ENCODE measurements around the gene SEC31A. TPM values are rescaled to one million over a fixed set of nuclear protein-coding genes. Genes with fewer than 3 reads are reported as not detected.

SEC31A gene
- 100 to 1,000 TPM in 3 of 4 donors, 10 to 100 TPM in 1; 95.3 to 376 (median 164) TPM for polyA plus RNA-seq
- long read RNA-seq, donor 1, full-length matches to known transcripts = 24 of 157 reads
- long read RNA-seq, donor 1, partial matches to known transcripts = 133 of 157 reads
- long read RNA-seq, donor 1, other reads (novel, unspliced or antisense) = 0 of 157 reads
- long read RNA-seq, donor 2, full-length matches to known transcripts = 9 of 9 reads
- long read RNA-seq, donor 2, partial matches to known transcripts = 0 of 9 reads
- long read RNA-seq, donor 2, other reads (novel, unspliced or antisense) = 0 of 9 reads
- long read RNA-seq, donor 3, full-length matches to known transcripts = 12 of 87 reads
- long read RNA-seq, donor 3, partial matches to known transcripts = 75 of 87 reads
- long read RNA-seq, donor 3, other reads (novel, unspliced or antisense) = 0 of 87 reads
- long read RNA-seq, donor 4, partial matches to known transcripts = 0 of 2 reads
- long read RNA-seq, donor 4, other reads (novel, unspliced or antisense) = 0 of 2 reads
- long read RNA-seq, donor 5, partial matches to known transcripts = 9 of 12 reads
- long read RNA-seq, donor 5, other reads (novel, unspliced or antisense) = 0 of 12 reads
- long read RNA-seq, donor 6, partial matches to known transcripts = 21 of 28 reads
- long read RNA-seq, donor 6, other reads (novel, unspliced or antisense) = 0 of 28 reads
- long read RNA-seq, donor 7, full-length matches to known transcripts = 16 of 36 reads
- long read RNA-seq, donor 7, partial matches to known transcripts = 20 of 36 reads
- long read RNA-seq, donor 7, other reads (novel, unspliced or antisense) = 0 of 36 reads
- long read RNA-seq, donor 8, partial matches to known transcripts = 5 of 7 reads
- long read RNA-seq, donor 8, other reads (novel, unspliced or antisense) = 0 of 7 reads
- long read RNA-seq, donor 9, partial matches to known transcripts = 12 of 16 reads
- long read RNA-seq, donor 9, other reads (novel, unspliced or antisense) = 0 of 16 reads
- long read RNA-seq, donor 10, full-length matches to known transcripts = 11 of 68 reads
- long read RNA-seq, donor 10, partial matches to known transcripts = 57 of 68 reads
- long read RNA-seq, donor 10, other reads (novel, unspliced or antisense) = 0 of 68 reads

GRCh38 chr4:82890901-82891706 is at the start of gene SEC31A:
Gene SEC31A, minus strand, starts transcription at chr4:82891153. Its CDS starts 9,217 bp downstream, at chr4:82881936.
- H3K9me3 ChIP-seq (ENCODE audit: control insufficient read depth in 2 of 2, insufficient read depth in 1 of 2, low read depth in 1 of 2, low read length in 1 of 2) = no peaks in the 10 kb centered on the region
- peak within 1 kb of the TSS; percentile 75 to 99 (median 94) for H3K4me3 ChIP-seq (ENCODE audit: low read depth in 1 of 3, low read length in 3 of 3)
- WGBS, 3 donors = 0% methylated on average over 69 to 71 of the region's 71 CpGs
- peak within 1 kb of the TSS; percentile 99 to 100 (median 99) for H3K27ac ChIP-seq (ENCODE audit: low read depth in 1 of 3, low read length in 2 of 3)
- H3K4me1 ChIP-seq (ENCODE audit: control insufficient read depth in 3 of 3, insufficient read depth in 2 of 3, low read depth in 1 of 3, low read length in 2 of 3) = peaks cover 5 to 15% (median 8%) of the 10 kb centered on the region in 3 donors
- DNase-seq (peak; percentile 96 to 99), FAIRE-seq (no peak)
- no peaks in the 10 kb centered on the region for H3K27me3 ChIP-seq (ENCODE audit: control insufficient read depth in 3 of 3, insufficient read depth in 3 of 3, low read length in 3 of 3)
- peaks cover 5 to 17% (median 6%) of the 10 kb centered on the region in 3 donors for H3K36me3 ChIP-seq (ENCODE audit: control insufficient read depth in 3 of 3, insufficient read depth in 2 of 3, low read depth in 1 of 3, low read length in 3 of 3)

GRCh38 chr4:82939414-82939813 is 48.5 kb upstream of the SEC31A start:
- Histone ChIP-seq H3K36me3 (ENCODE audit: control insufficient read depth in 3 of 3, insufficient read depth in 2 of 3, low read depth in 1 of 3, low read length in 3 of 3) (peaks cover 3 to 20% (median 4%) of the 10 kb centered on the region in 3 donors), H3K4me3 (ENCODE audit: low read depth in 1 of 3, low read length in 3 of 3) (no peak overlapping the region), H3K27ac (ENCODE audit: low read depth in 1 of 3, low read length in 2 of 3) (no peak overlapping the region), H3K4me1 (ENCODE audit: control insufficient read depth in 3 of 3, insufficient read depth in 2 of 3, low read depth in 1 of 3, low read length in 2 of 3) (no peaks in the 10 kb centered on the region), H3K27me3 (ENCODE audit: control insufficient read depth in 3 of 3, insufficient read depth in 3 of 3, low read length in 3 of 3) (no peaks in the 10 kb centered on the region), H3K9me3 (ENCODE audit: control insufficient read depth in 2 of 2, insufficient read depth in 1 of 2, low read depth in 1 of 2, low read length in 1 of 2) (no peaks in the 10 kb centered on the region)
- DNase-seq (no peak), FAIRE-seq (no peak)
- WGBS, 3 donors = 82 to 88% (median 88%) methylated on average over 2 of the region's 2 CpGs

GRCh38 chr4:82934441-82934840 is 43.5 kb upstream of the SEC31A start:
- H3K9me3 ChIP-seq (ENCODE audit: control insufficient read depth in 2 of 2, insufficient read depth in 1 of 2, low read depth in 1 of 2, low read length in 1 of 2) = no peaks in the 10 kb centered on the region
- H3K27me3 ChIP-seq (ENCODE audit: control insufficient read depth in 3 of 3, insufficient read depth in 3 of 3, low read length in 3 of 3) = no peaks in the 10 kb centered on the region
- no peak overlapping the region for H3K4me3 ChIP-seq (ENCODE audit: low read depth in 1 of 3, low read length in 3 of 3)
- H3K36me3 ChIP-seq (ENCODE audit: control insufficient read depth in 3 of 3, insufficient read depth in 2 of 3, low read depth in 1 of 3, low read length in 3 of 3) = peaks cover 5 to 17% (median 5%) of the 10 kb centered on the region in 3 donors
- FAIRE-seq (no peak), DNase-seq (no peak)
- H3K4me1 ChIP-seq (ENCODE audit: control insufficient read depth in 3 of 3, insufficient read depth in 2 of 3, low read depth in 1 of 3, low read length in 2 of 3) = no peaks in the 10 kb centered on the region
- H3K27ac ChIP-seq (ENCODE audit: low read depth in 1 of 3, low read length in 2 of 3) = no peak overlapping the region

GRCh38 chr4:82930848-82931755 is 40.1 kb upstream of the SEC31A start:
- DNase-seq (no peak), FAIRE-seq (no peak)
- H3K36me3 ChIP-seq (ENCODE audit: control insufficient read depth in 3 of 3, insufficient read depth in 2 of 3, low read depth in 1 of 3, low read length in 3 of 3) = peaks cover 3 to 10% (median 5%) of the 10 kb centered on the region in 3 donors
- no peak overlapping the region for H3K4me3 ChIP-seq (ENCODE audit: low read depth in 1 of 3, low read length in 3 of 3)
- H3K9me3 ChIP-seq (ENCODE audit: control insufficient read depth in 2 of 2, insufficient read depth in 1 of 2, low read depth in 1 of 2, low read length in 1 of 2) = no peaks in the 10 kb centered on the region
- H3K4me1 ChIP-seq (ENCODE audit: control insufficient read depth in 3 of 3, insufficient read depth in 2 of 3, low read depth in 1 of 3, low read length in 2 of 3) = no peaks in the 10 kb centered on the region
- WGBS, 3 donors = 83 to 85% (median 84%) methylated on average over 5 of the region's 5 CpGs
- H3K27ac ChIP-seq (ENCODE audit: low read depth in 1 of 3, low read length in 2 of 3) = no peak overlapping the region
- no peaks in the 10 kb centered on the region for H3K27me3 ChIP-seq (ENCODE audit: control insufficient read depth in 3 of 3, insufficient read depth in 3 of 3, low read length in 3 of 3)

GRCh38 chr4:82921795-82922194 is 30.8 kb upstream of the SEC31A start:
- FAIRE-seq (no peak), DNase-seq (no peak)
- Histone ChIP-seq H3K27ac (ENCODE audit: low read depth in 1 of 3, low read length in 2 of 3) (no peak overlapping the region), H3K4me3 (ENCODE audit: low read depth in 1 of 3, low read length in 3 of 3) (no peak overlapping the region), H3K9me3 (ENCODE audit: control insufficient read depth in 2 of 2, insufficient read depth in 1 of 2, low read depth in 1 of 2, low read length in 1 of 2) (no peaks in the 10 kb centered on the region), H3K4me1 (ENCODE audit: control insufficient read depth in 3 of 3, insufficient read depth in 2 of 3, low read depth in 1 of 3, low read length in 2 of 3) (peaks cover 0 to 3% (median 0%) of the 10 kb centered on the region in 3 donors), H3K27me3 (ENCODE audit: control insufficient read depth in 3 of 3, insufficient read depth in 3 of 3, low read length in 3 of 3) (no peaks in the 10 kb centered on the region), H3K36me3 (ENCODE audit: control insufficient read depth in 3 of 3, insufficient read depth in 2 of 3, low read depth in 1 of 3, low read length in 3 of 3) (peaks cover 2 to 4% (median 3%) of the 10 kb centered on the region in 3 donors)

- Histone ChIP-seq H3K4me3 (ENCODE audit: low read depth in 1 of 3, low read length in 3 of 3) (no peak overlapping the region), H3K27me3 (ENCODE audit: control insufficient read depth in 3 of 3, insufficient read depth in 3 of 3, low read length in 3 of 3) (no peaks in the 10 kb centered on the region), H3K9me3 (ENCODE audit: control insufficient read depth in 2 of 2, insufficient read depth in 1 of 2, low read depth in 1 of 2, low read length in 1 of 2) (no peaks in the 10 kb centered on the region), H3K36me3 (ENCODE audit: control insufficient read depth in 3 of 3, insufficient read depth in 2 of 3, low read depth in 1 of 3, low read length in 3 of 3) (peaks cover 0 to 4% (median 0%) of the 10 kb centered on the region in 3 donors), H3K27ac (ENCODE audit: low read depth in 1 of 3, low read length in 2 of 3) (peak overlapping the region in 1 of 3 donors; percentile 53), H3K4me1 (ENCODE audit: control insufficient read depth in 3 of 3, insufficient read depth in 2 of 3, low read depth in 1 of 3, low read length in 2 of 3) (peaks cover 0 to 3% (median 0%) of the 10 kb centered on the region in 3 donors)
- no peak for FAIRE-seq
- 16 to 62% (median 39%) methylated on average over 2 of the region's 2 CpGs for WGBS, 3 donors
- DNase-seq = peak; percentile 55 to 62
These were observed 28.4 kb upstream of the SEC31A start for GRCh38 chr4:82919386-82919785.

GRCh38 chr4:82918091-82918490 is 27.1 kb upstream of the SEC31A start:
- Histone ChIP-seq H3K4me1 (ENCODE audit: control insufficient read depth in 3 of 3, insufficient read depth in 2 of 3, low read depth in 1 of 3, low read length in 2 of 3) (peaks cover 0 to 3% (median 0%) of the 10 kb centered on the region in 3 donors), H3K27me3 (ENCODE audit: control insufficient read depth in 3 of 3, insufficient read depth in 3 of 3, low read length in 3 of 3) (no peaks in the 10 kb centered on the region), H3K4me3 (ENCODE audit: low read depth in 1 of 3, low read length in 3 of 3) (no peak overlapping the region), H3K27ac (ENCODE audit: low read depth in 1 of 3, low read length in 2 of 3) (no peak overlapping the region), H3K36me3 (ENCODE audit: control insufficient read depth in 3 of 3, insufficient read depth in 2 of 3, low read depth in 1 of 3, low read length in 3 of 3) (peaks cover 0 to 4% (median 0%) of the 10 kb centered on the region in 3 donors), H3K9me3 (ENCODE audit: control insufficient read depth in 2 of 2, insufficient read depth in 1 of 2, low read depth in 1 of 2, low read length in 1 of 2) (no peaks in the 10 kb centered on the region)
- DNase-seq (no peak), FAIRE-seq (no peak)
- 94 to 97% (median 95%) methylated on average over 7 of the region's 7 CpGs for WGBS, 3 donors

Measured in small intestine (tissue), 16 donors.